ENCODE data around the gene YWHAE. TPM values are rescaled to one million over a fixed set of nuclear protein-coding genes. Genes with fewer than 3 reads are reported as not detected.
"Not testable (repeated sequence)": the region's sequence is repeated elsewhere in the genome, so short reads cannot be mapped to it uniquely, and the experiment has no call there.

The YWHAE gene
- total RNA-seq, 1 experiment from 2014 or later, result 330 TPM

DNA sequence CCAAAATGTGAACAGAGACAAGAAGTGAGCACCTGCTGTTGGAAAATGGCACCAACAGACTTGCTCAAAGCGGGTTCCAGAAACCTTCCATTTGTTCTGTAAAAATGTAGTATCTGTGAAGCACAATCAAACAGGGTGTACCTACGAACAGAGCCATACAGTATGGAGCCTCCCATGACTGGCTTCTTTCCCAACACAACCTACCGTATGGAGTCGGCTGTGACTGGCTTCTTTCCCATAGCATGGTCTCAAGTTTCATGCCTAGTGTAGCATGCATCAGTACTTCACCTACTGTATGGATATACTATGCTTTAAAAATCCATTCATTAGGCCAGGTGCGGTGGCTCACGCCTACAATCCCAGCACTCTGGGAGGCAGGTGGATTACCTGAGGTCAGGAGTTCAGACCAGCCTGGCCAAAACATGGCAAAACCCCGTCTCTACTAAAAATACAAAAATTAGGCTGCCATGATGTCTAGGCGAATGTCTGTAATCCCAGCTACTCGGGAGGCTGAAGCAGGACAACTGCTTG, 26.2 kb downstream of the YWHAE start:
- Histone ChIP-seq H3K36me3 (replicated peaks; ENCODE audit: control insufficient read depth, insufficient read depth, low read length) (peaks cover 2% of the 10 kb centered on the region), H3K4me3 (ENCODE audit: insufficient read depth, low read depth, low read length) (no peak overlapping the region), H3K27me3 (ENCODE audit: control insufficient read depth, insufficient read depth, low read length) (no peaks in the 10 kb centered on the region)
- DNase-seq, result no peak

DNA sequence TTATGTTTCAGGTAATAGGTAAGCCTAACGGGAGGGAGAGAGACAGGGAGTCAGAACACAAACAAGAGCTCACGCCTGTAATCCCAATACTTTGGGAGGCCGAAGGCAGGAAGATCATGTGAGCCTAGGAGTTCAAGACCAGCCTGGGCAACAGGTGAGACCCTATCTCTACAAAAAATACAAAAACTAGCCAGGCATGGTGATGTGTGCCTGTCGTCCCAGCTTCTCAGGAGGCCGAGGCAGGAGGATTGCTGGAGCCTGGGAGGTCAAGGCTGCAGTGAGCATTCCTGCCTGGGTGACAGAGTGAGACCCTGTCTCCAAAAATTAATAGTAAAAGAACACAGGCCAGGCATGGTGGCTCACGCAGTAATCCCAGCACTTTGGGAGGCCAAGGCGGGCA, 27.4 kb downstream of the YWHAE start:
- H3K36me3 ChIP-seq (replicated peaks; ENCODE audit: control insufficient read depth, insufficient read depth, low read length), result no peaks in the 10 kb centered on the region; the same call in 1 of the 2 replicates
- H3K27me3 ChIP-seq (ENCODE audit: control insufficient read depth, insufficient read depth, low read length), result no peaks in the 10 kb centered on the region
- H3K4me3 ChIP-seq (ENCODE audit: insufficient read depth, low read depth, low read length), result no peak overlapping the region
- no peak for DNase-seq

DNA sequence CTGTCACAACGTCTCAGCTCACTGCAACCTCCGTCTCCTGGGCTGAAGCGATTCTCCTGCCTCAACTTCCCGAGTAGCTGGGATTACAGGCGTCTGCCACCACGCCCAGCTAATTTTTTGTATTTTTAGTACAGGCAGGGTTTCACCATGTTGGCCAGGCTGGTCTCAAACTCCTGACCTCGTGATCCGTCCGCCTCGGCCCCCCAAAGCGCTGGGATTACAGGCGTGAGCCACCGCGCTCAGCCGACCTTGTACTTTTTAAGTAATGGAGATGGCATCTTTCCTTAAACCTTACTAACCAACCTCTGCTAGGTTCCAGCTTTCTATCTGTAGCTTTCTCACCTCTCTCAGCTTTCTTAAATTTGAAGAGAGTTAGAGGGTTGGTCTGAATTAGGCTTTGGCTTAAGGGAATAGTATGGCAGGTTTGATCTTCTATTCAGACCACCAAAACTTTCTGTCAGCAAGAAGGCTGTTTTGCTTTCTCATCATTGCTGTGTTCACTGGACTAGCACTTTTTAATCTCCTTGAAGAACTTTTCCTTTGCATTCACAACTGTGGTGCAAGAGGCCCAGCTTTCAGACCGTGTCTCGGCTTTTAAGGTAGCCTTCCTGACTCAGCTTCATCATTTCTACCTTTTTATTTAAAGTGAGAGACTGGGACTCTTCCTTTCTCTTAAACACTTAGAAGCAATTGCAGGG, 28.0 kb downstream of the YWHAE start:
- Histone ChIP-seq H3K27me3 (ENCODE audit: control insufficient read depth, insufficient read depth, low read length) (no peaks in the 10 kb centered on the region), H3K36me3 (replicated peaks; ENCODE audit: control insufficient read depth, insufficient read depth, low read length) (no peaks in the 10 kb centered on the region; the same call in 1 of the 2 replicates), H3K4me3 (ENCODE audit: insufficient read depth, low read depth, low read length) (no peak overlapping the region)
- DNase-seq, result no peak

DNA sequence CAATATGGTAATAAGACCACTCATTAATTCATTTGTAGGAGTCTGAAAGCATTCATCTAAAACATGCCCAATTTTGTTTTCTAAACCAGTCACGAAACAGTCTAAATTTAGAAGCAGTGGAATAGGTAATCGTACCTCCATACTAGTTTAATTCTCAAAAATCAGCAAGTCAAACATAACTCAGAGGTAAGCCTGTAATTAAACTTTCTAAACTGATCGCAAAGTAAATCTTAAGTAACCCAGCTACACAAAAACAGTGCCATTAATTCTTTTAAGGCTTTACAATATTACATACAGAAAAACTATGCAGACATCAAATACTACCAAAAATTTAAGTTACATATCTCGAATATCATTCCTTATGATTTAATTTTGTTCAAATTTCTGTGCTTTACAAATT, 31.4 kb downstream of the YWHAE start:
- H3K27me3 ChIP-seq (ENCODE audit: control insufficient read depth, insufficient read depth, low read length), result no peaks in the 10 kb centered on the region

DNA sequence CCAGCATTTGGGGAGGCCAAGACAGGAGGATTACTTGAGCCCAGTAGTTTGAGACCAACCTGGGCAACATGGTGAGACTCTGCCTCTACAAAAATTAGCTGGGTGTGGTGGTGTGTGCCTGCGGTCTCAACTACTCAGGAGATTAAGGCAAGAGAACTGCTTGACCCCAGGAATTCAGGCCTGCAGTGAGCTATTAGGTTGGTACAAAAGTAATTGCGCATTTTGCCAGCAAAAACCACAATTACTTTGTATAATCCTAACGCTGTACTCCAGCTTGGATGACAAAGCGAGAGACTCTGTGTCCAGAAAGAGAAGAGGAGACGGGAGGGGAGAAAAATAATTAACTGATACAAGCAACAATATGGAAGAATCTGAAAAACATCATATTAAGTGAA, 32.7 kb downstream of the YWHAE start:
- no peak for DNase-seq
- Histone ChIP-seq H3K36me3 (replicated peaks; ENCODE audit: control insufficient read depth, insufficient read depth, low read length) (peaks cover 7% of the 10 kb centered on the region), H3K27me3 (ENCODE audit: control insufficient read depth, insufficient read depth, low read length) (no peaks in the 10 kb centered on the region), H3K4me3 (ENCODE audit: insufficient read depth, low read depth, low read length) (no peak overlapping the region)

More for the DNA sequence above, 31.4 kb downstream of the YWHAE start:
- peaks cover 4% of the 10 kb centered on the region for H3K36me3 ChIP-seq (replicated peaks; ENCODE audit: control insufficient read depth, insufficient read depth, low read length)
- no peak for DNase-seq
- no peak overlapping the region for H3K4me3 ChIP-seq (ENCODE audit: insufficient read depth, low read depth, low read length)

DNA sequence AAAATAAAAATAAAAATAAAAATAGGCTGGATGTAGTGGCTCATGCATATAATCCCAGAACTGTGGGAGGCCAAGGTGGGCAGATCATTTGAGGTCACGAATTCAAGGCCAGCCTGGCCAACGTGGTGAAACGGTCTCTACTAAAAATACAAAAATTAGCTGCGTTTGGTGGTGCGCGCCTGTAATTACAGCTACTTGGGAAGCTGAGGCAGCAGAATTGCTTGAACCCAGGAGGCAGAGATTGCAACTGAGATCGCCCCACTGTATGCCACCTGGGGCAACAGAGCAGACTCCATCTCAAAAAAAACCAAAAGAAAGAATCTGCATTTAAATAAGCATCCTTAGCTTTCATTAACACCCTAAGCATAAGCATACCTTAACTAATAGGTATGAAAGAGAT, 33.8 kb downstream of the YWHAE start:
- Histone ChIP-seq H3K36me3 (replicated peaks; ENCODE audit: control insufficient read depth, insufficient read depth, low read length) (peaks cover 7% of the 10 kb centered on the region), H3K4me3 (ENCODE audit: insufficient read depth, low read depth, low read length) (no peak overlapping the region), H3K27me3 (ENCODE audit: control insufficient read depth, insufficient read depth, low read length) (no peaks in the 10 kb centered on the region)
- no peak for DNase-seq

DNA sequence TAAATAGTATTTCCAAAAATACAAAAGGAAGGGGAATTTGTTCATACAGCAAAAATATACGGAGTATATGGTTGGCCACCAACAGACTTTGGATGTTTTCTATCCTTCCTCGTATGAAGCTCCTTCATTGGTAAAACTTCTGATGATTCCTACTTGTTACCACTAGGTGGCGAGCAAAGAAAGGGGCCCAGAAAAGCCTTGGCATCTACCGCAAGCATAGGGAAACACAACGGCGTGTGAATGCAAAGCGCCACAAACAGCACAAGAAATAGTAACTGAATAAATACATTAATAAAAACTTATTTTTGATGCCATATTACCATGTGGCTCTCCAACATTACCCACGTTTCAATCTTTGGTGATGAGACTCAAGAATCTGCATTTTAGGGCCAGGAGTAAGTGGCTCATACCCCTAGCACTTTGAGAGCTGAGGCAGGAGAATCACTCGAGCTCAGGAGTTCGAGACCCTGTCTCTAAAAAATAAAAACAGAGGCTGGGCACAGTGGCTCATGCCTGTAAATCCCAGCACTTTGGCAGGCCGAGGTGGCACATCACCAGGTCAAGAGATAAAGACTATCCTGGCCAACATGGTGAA, 34.5 kb downstream of the YWHAE start:
- Histone ChIP-seq H3K36me3 (replicated peaks; ENCODE audit: control insufficient read depth, insufficient read depth, low read length) (peaks cover 12% of the 10 kb centered on the region), H3K4me3 (ENCODE audit: insufficient read depth, low read depth, low read length) (no peak overlapping the region), H3K27me3 (ENCODE audit: control insufficient read depth, insufficient read depth, low read length) (no peaks in the 10 kb centered on the region)
- peak; percentile 79 for DNase-seq

DNA sequence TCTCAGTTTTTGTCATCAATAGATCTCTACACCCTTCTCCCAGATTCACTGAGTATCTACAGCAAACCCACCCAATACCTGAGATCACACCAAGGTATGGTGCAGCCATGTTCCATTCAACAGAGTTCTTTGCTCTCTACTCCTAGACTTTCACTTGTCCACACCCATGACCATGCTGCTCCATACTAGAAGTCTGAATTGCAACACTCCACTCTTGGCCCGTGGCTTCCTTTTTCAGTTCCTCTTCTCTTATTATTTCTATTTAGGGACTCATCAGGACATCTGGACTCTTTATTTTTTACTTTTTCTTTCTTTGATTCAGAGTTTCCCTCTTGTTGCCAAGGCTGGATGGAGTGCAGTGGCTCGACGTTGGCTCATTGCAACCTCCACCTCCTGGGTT, 37.1 kb downstream of the YWHAE start:
- Histone ChIP-seq H3K4me3 (ENCODE audit: insufficient read depth, low read depth, low read length) (no peak overlapping the region), H3K36me3 (replicated peaks; ENCODE audit: control insufficient read depth, insufficient read depth, low read length) (peaks cover 18% of the 10 kb centered on the region), H3K27me3 (ENCODE audit: control insufficient read depth, insufficient read depth, low read length) (no peaks in the 10 kb centered on the region)
- DNase-seq, result no peak

DNA sequence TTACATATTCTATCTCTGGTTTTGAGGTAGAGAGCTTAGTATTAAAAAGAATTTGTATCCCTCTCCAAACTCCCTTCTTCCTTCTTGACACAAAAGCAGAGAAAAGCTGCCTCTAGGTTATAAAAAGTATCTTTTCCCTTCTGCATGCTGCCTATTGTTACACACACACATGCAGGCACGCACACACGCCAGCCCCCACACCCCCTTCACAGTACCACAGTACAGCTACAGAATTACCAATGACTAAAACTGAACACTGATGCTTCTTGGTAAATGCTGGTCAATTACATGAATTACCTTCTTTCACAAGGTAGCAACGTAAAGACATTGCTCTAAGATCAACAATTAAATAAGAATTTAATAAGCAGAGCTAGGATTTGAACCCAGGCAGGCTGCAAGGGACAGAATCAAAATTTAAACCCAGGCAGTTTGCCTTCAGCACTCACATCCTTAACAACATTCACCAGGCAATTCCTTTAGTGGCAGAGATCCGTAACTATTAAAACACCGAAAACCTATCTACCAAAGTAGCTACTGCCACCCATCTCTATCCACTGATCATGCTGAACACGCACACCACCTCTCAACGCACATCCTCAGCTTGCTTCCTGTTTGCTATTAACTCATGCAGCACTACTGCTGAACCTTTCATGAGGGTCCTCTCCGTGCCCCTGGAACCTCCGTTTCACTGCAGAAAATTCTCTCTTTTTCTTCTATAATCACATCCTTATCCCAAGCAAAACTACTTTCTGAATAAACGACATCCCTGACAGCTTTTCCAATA, 37.8 kb downstream of the YWHAE start:
- peaks cover 18% of the 10 kb centered on the region for H3K36me3 ChIP-seq (replicated peaks; ENCODE audit: control insufficient read depth, insufficient read depth, low read length)
- H3K27me3 ChIP-seq (ENCODE audit: control insufficient read depth, insufficient read depth, low read length), result no peaks in the 10 kb centered on the region
- H3K4me3 ChIP-seq (ENCODE audit: insufficient read depth, low read depth, low read length), result no peak overlapping the region
- no peak for DNase-seq

DNA sequence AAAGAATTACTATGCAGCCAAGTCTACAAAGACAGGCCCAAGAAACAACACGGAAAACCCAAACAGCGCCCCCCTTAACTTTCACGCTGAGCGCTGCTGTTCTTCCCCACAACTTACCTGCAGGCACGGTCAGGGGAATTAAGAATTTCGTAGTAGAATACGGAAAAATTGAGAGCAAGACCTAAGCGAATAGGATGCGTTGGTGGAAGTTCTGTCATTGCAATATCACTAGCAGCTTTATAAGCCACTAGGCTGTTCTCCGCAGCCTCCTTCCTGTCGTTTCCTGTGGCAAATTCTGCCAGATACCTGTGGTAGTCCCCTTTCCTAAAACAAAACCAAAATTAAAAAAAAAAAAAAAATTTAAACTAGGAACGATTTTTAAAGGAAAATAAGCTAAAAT, 39.0 kb downstream of the YWHAE start:
- no peaks in the 10 kb centered on the region for H3K27me3 ChIP-seq (ENCODE audit: control insufficient read depth, insufficient read depth, low read length)
- no peak for DNase-seq
- peaks cover 21% of the 10 kb centered on the region for H3K36me3 ChIP-seq (replicated peaks; ENCODE audit: control insufficient read depth, insufficient read depth, low read length)
- H3K4me3 ChIP-seq (ENCODE audit: insufficient read depth, low read depth, low read length), result no peak overlapping the region

DNA sequence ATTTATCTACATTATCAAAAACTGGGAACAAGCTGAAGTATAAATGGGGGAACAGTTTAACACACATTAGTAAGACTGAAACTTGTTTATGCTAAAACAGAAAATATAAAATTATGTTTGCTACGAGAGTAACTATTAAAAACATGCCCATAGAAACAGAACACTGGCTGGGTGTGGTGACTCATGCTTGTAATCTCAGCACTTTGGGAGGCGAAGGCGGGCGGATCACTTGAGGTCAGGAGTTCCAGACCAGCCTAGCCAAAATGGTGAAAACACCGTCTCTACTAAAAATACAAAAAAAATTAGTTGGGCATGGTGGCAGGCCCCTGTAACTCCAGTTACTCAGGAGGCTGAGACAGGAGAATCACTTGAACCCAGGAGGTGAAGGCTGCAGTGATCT, 39.7 kb downstream of the YWHAE start:
- not testable (repeated sequence) for DNase-seq; H3K27me3 ChIP-seq (ENCODE audit: control insufficient read depth, insufficient read depth, low read length); H3K4me3 ChIP-seq (ENCODE audit: insufficient read depth, low read depth, low read length)
- peaks cover 21% of the 10 kb centered on the region for H3K36me3 ChIP-seq (replicated peaks; ENCODE audit: control insufficient read depth, insufficient read depth, low read length)

DNA sequence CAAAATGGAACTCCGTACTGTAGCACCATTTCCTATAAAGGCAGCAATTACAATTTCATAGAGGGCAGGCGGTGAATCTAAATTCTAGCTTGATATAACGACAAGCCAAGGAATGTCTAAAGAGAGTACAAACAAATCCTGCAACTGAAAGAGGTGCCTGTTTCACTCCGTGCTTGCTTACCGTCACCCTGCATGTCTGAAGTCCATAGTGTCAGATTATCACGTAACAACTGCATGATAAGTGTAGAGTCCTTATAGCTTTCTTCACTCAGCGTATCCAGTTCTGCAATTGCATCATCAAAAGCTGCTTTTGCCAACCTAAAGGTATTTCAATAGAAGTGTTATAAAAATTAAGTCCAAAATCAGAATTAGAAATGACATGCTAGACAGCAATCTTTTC, 46.0 kb downstream of the YWHAE start:
- Histone ChIP-seq H3K4me3 (ENCODE audit: insufficient read depth, low read depth, low read length) (no peak overlapping the region), H3K36me3 (replicated peaks; ENCODE audit: control insufficient read depth, insufficient read depth, low read length) (peaks cover 25% of the 10 kb centered on the region)

DNA sequence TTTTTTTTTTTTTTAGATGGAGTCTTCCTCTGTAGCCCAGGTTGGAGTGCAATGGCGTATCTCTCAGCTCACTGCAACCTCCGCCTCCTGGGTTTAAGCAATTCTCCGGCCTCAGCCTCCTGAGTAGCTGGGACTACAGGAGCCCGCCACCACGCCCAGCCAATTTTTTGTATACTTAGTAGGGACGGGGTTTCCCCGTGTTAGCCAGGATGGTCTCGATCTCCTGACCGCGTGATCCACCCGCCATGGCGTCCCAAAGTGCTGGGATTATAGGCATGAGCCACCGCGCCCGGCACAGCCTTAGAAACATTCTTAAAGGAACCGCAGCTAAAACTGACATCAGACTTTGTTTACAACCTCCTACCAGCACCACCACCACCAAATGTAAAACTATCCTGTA, 47.5 kb downstream of the YWHAE start:
- H3K36me3 ChIP-seq (replicated peaks; ENCODE audit: control insufficient read depth, insufficient read depth, low read length), result peaks cover 26% of the 10 kb centered on the region
- not testable (repeated sequence) for H3K27me3 ChIP-seq (ENCODE audit: control insufficient read depth, insufficient read depth, low read length); H3K4me3 ChIP-seq (ENCODE audit: insufficient read depth, low read depth, low read length); DNase-seq

More for the DNA sequence above, 46.0 kb downstream of the YWHAE start:
- H3K27me3 ChIP-seq (ENCODE audit: control insufficient read depth, insufficient read depth, low read length), result no peaks in the 10 kb centered on the region
- DNase-seq, result no peak

DNA sequence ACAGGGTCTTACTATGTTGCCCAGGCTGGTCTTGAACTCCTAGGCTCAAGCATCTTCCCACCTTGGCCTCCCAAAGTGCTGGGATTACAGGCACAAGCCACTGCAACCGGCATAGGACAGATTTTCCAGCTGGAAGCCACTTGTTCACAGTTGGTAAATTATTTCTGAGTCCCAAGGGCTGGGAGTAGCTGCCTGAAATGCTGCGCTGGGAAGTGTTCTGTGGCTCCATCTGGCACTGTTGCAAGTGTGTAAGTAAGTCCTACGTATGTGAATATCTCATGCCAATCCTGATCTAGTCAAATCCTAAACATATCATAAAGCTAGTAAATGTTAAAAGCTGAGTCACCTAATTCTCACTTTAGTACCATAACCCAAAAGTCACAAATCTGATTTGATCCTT, 48.1 kb downstream of the YWHAE start:
- no peak for DNase-seq
- Histone ChIP-seq H3K4me3 (ENCODE audit: insufficient read depth, low read depth, low read length) (no peak overlapping the region), H3K27me3 (ENCODE audit: control insufficient read depth, insufficient read depth, low read length) (no peaks in the 10 kb centered on the region), H3K36me3 (replicated peaks; ENCODE audit: control insufficient read depth, insufficient read depth, low read length) (peaks cover 26% of the 10 kb centered on the region)

DNA sequence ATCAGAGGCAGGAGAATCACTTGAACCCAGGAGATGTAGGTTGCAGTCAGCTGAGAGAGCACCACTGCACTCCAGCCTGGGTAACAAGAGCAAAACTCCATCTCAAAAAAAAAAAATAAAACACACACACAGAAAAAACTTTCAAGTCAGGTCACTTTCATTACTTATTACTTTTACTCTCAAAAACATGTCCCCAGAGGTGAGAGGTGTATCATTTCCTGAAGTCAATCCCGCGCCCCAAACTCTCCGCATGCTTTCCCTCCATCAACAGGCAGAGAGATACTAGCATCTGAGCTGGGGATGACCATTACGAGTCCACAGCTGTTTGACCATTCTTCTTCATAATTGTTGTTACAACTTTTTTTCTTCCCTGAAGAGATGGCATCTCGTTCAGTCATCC, 48.7 kb downstream of the YWHAE start:
- Histone ChIP-seq H3K27me3 (ENCODE audit: control insufficient read depth, insufficient read depth, low read length) (no peaks in the 10 kb centered on the region), H3K4me3 (ENCODE audit: insufficient read depth, low read depth, low read length) (no peak overlapping the region), H3K36me3 (replicated peaks; ENCODE audit: control insufficient read depth, insufficient read depth, low read length) (peaks cover 24% of the 10 kb centered on the region)
- DNase-seq, result no peak
